Adrenal gland (tissue), 12 donors: ENCODE data around the gene NAALAD2. TPM values are rescaled to one million over a fixed set of nuclear protein-coding genes. Genes with fewer than 3 reads are reported as not detected.

ENCODE experiments used
- DNase-seq, 7 donors: peaks; one replicate each; pipeline ENCODE4 v3.0.0-alpha.2; 2019 to 2020
- H3K27ac ChIP-seq, 5 donors: fragments of 200-600 bp; sonication (generic) in 4 of 5; 1 replicate in 3 of 5; 2 replicates in 2 of 5; pipeline versions ENCODE4 v1.5.1 to v1.8.0; 2016 to 2020; ENCODE audit warnings: mild to moderate bottlenecking in 1 of 5
- H3K27me3 ChIP-seq: fragments of 200-600 bp; 2 replicates; pipeline ENCODE4 v1.8.0; 2021
- H3K36me3 ChIP-seq, 2 donors: fragments of 200-600 bp; replicated peaks in 1 of 2; 1 replicate in 1 of 2; 2 replicates in 1 of 2; pipeline versions ENCODE4 v1.5.1 to v1.8.0; 2018 to 2022
- H3K4me1 ChIP-seq, 2 donors: fragments of 200-600 bp; replicated peaks in 1 of 2; 1 replicate in 1 of 2; 2 replicates in 1 of 2; pipeline versions ENCODE4 v1.5.1 to v1.8.0; 2018 to 2021
- H3K4me3 ChIP-seq, 4 donors: fragments of 200-600 bp; sonication (generic) in 3 of 4; one replicate each; pipeline ENCODE4 v1.5.1; 2016 to 2018
- H3K9me3 ChIP-seq, 3 donors: fragments of 200-600 bp; sonication (generic) in 1 of 3; replicated peaks in 1 of 3; 1 replicate in 2 of 3; 2 replicates in 1 of 3; pipeline versions ENCODE4 v1.5.1 to v1.8.0; 2016 to 2021
- CTCF ChIP-seq, 6 experiments: fragments of 450-650 bp in 4 of 6; fragments of 200-600 bp in 2 of 6; sonication (generic) in 1 of 6; IDR thresholded peaks; 1 replicate in 5 of 6; 2 replicates in 1 of 6; pipeline versions ENCODE4 v1.5.1 to v1.8.0; 2016 to 2021; ENCODE audit warnings: antibody characterized with exemption in 6 of 6, mild to moderate bottlenecking in 2 of 6, moderate library complexity in 1 of 6
- POLR2A ChIP-seq, 2 donors: fragments of 450-650 bp; IDR thresholded peaks; one replicate each; pipeline ENCODE4 v1.6.1; 2017; ENCODE audit warnings: antibody characterized with exemption in 2 of 2, mild to moderate bottlenecking in 2 of 2, moderate library complexity in 1 of 2
- WGBS, 4 donors: extraction: QIAGEN DNeasy Blood & Tissue Kit in 2 of 4; methylation state at CpG; one replicate each; pipeline versions ENCODE4 v1.1.5 to v1.1.7; 2013 to 2017; 5-methylcytosine and 5-hydroxymethylcytosine counted together
- intact Hi-C, 2 donors: fragments of 100-400 bp; cut with DNase I; formaldehyde crosslinking; loops; one replicate each; pipeline versions ENCODE4 v1.14.1 to v1.15.0; 2022 to 2023
- polyA plus RNA-seq, 3 donors: library from polyadenylated mRNA; stranded (reverse); fragments of 200-250 nt in 2 of 3; fragments of 350-450 nt in 1 of 3; fragmentation: Illumina TruSeq in 1 of 3; extraction: RNeasy Lipid Tissue Mini Kit (QIAGEN cat#74804) in 1 of 3; gene quantifications; one replicate each; pipeline ENCODE4 v1.2.3, GENCODE V29; 2013 to 2014
- total RNA-seq, 9 donors: library from RNA; depleted of rRNA in 4 of 9; stranded (reverse); fragments of >200 nt in 4 of 9; fragments of 120-200 nt in 1 of 9; fragmentation: NEBNext Ultra II Directional in 1 of 9; extraction: Animal tissue kit (Norgen Biotek cat#: 25700) in 1 of 9; gene quantifications; one replicate each; pipeline versions ENCODE4 v1.1.0 to v1.2.4, GENCODE V29; 2013 to 2023
- donor health status: healthy with polysubstance abuse.
- donor health status: Bipolar disorder and iron deficiency.
- donor health status: DM: yes; HTN: yes; CAD: no.
- donor health status: DM: no; HTN: no; CAD: no.
- donor health status: DM: no; HTN: no; CAD: no.
- donor health status: DM: yes; HTN: yes; CAD: no.

NAALAD2 gene
- total and polyA plus RNA-seq, 12 donors: 6.0 to 43.0 (median 12.9) TPM

GRCh38 chr11:90223248-90223585 is 88.8 kb downstream of the NAALAD2 start:
- intact Hi-C loops: no loop called here
- DNase-seq: no peak
- TF ChIP-seq CTCF (IDR thresholded peaks at IDR 0.05): no peak
- H3K27ac ChIP-seq: peak overlapping the region in 4 of 5 donors; percentile 87 to 99 (median 94)
- H3K36me3 ChIP-seq: no peaks in the 10 kb centered on the region
- peaks cover 13 to 34% of the 10 kb centered on the region in 2 donors for H3K4me1 ChIP-seq
- no peaks in the 10 kb centered on the region for H3K27me3 ChIP-seq
- WGBS, 4 donors: 0 to 2% (median 1%) methylated on average over 8 to 12 of the region's 12 CpGs
- H3K9me3 ChIP-seq: no peaks in the 10 kb centered on the region
- peak overlapping the region; percentile 37 to 98 (median 66) for H3K4me3 ChIP-seq

- intact Hi-C loops: no loop called here
- Histone ChIP-seq H3K27me3 (no peaks in the 10 kb centered on the region), H3K4me3 (no peak overlapping the region), H3K27ac (no peak overlapping the region), H3K4me1 (peaks cover 0 to 12% of the 10 kb centered on the region in 2 donors), H3K9me3 (peaks cover 0 to 4% (median 0%) of the 10 kb centered on the region in 3 donors), H3K36me3 (no peaks in the 10 kb centered on the region)
- no peak for DNase-seq
- TF ChIP-seq POLR2A (IDR thresholded peaks at IDR 0.05) (no peak), CTCF (IDR thresholded peaks at IDR 0.05) (no peak)
- WGBS, 4 donors: 89 to 96% (median 95%) methylated on average over 3 of the region's 3 CpGs
Measured at GRCh38 chr11:90228056-90228455, 93.6 kb downstream of the NAALAD2 start.

- Histone ChIP-seq H3K36me3 (no peaks in the 10 kb centered on the region), H3K27me3 (no peaks in the 10 kb centered on the region), H3K9me3 (peaks cover 0 to 9% (median 0%) of the 10 kb centered on the region in 3 donors), H3K4me1 (peaks cover 0 to under 1% of the 10 kb centered on the region in 2 donors), H3K27ac (no peak overlapping the region), H3K4me3 (no peak overlapping the region)
- intact Hi-C loops: no loop called here
- WGBS, 4 donors: 93 to 97% (median 95%) methylated on average over 1 of the region's 1 CpG
- TF ChIP-seq POLR2A (IDR thresholded peaks at IDR 0.05): no peak
- TF ChIP-seq CTCF (IDR thresholded peaks at IDR 0.05): no peak
- no peak for DNase-seq
Measured at GRCh38 chr11:90229791-90230190, 95.3 kb downstream of the NAALAD2 start.

- WGBS, 4 donors: 45 to 66% (median 59%) methylated on average over 2 of the region's 2 CpGs
- Histone ChIP-seq H3K27ac (no peak overlapping the region), H3K4me3 (no peak overlapping the region), H3K27me3 (no peaks in the 10 kb centered on the region), H3K36me3 (no peaks in the 10 kb centered on the region), H3K9me3 (peaks cover 0 to 9% (median 0%) of the 10 kb centered on the region in 3 donors), H3K4me1 (no peaks in the 10 kb centered on the region)
- no peak for DNase-seq
- intact Hi-C loops: no loop called here
- no peak for TF ChIP-seq POLR2A (IDR thresholded peaks at IDR 0.05)
Measured at GRCh38 chr11:90234977-90235376, 100.5 kb downstream of the NAALAD2 start.

- H3K4me1 ChIP-seq: no peaks in the 10 kb centered on the region
- no peak overlapping the region for H3K4me3 ChIP-seq
- no peaks in the 10 kb centered on the region for H3K27me3 ChIP-seq
- 67 to 73% (median 72%) methylated on average over 4 of the region's 4 CpGs for WGBS, 4 donors
- no peak for TF ChIP-seq CTCF (IDR thresholded peaks at IDR 0.05)
- no peak for TF ChIP-seq POLR2A (IDR thresholded peaks at IDR 0.05)
- no peak for DNase-seq
- intact Hi-C loops: no loop called here
- H3K9me3 ChIP-seq: peaks cover 0 to 9% (median 0%) of the 10 kb centered on the region in 3 donors
- H3K27ac ChIP-seq: no peak overlapping the region
- no peaks in the 10 kb centered on the region for H3K36me3 ChIP-seq
Measured at GRCh38 chr11:90235526-90235925, 101.1 kb downstream of the NAALAD2 start.
